HG03460 (cell line): ENCODE results near the gene WDR93.
"Not testable (repeated sequence)": the region's sequence is repeated elsewhere in the genome, so short reads cannot be mapped to it uniquely, and the experiment has no call there.

Experiments used
- ATAC-seq: cut with Tn5 transposase; IDR thresholded peaks from one replicate; pipeline ENCODE4 v1.9.1; 2021; ENCODE audit not compliant: unreplicated experiment

The WDR93 gene

DNA sequence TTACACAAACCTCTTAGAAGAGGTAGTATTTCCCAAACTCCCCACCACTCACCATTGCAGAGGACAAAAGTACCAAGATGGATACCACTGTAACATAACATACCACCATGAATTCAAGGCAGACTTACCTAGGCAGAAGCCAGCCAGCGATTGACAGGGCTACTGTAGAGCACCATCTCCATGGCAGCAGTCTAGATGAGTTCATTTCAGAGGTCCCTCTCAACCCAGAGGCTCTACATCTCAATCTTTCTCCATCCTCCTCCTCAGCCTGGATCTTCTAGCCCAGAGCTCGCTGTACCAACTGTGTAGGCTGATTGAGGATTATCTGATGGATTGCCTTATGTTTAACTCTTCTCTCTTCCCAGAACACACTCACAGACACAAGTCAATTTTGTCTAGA is 9.5 kb upstream of the WDR93 start:
- ATAC-seq = no peak

DNA sequence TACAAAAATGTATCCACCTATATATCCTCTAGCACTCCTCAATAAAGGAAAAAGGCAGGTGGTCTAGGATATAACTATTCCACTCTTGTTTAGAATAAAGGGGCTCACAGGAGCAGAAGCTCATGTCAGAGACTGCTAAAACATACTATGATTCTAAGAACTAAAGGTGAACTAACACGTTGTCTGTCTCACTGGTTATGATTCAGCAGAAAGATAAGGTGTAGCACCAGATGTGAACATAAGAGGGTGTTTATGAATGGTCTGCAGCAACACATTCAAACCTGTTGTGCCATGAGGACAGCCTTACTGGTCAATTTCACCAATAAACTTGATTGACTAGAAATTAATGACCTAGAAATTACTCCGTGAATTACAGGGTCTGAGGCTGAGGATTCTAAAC is 4.6 kb upstream of the WDR93 start:
- ATAC-seq = no peak

DNA sequence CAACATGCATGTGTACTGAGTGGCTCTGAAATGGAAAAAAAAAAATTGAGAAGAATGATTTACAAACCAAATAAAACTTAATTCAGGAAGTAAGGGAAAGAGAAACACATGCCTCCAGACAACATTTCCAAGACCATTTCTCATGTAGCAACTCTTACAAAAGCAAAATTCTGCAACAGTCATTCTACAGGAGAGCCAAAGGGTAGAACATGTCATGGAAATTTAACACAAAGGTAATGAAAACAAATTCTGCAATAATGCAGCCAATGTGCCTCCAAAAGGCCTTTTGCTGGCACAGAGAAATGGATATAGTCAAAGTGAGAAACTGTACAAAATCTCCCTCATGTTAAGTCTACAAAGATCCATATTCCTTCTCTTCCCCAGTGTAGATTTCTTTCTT is 4.1 kb upstream of the WDR93 start:
- no peak for ATAC-seq

DNA sequence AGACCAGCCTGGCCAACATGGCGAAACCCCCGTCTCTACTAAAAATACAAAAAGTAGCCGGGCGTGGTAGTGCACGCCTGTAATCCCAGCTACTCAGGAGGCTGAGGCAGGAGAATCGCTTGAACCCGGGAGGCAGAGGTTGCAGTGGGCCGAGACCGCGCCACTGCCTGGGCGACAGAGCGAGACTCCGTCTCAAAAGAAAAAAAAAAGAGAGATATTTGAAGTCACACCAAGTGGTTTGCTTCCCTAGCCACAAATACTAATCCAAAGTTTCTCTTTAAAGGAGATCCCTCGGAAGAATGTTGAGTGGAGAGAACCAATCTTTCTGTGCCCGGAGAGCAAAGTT is 708 bp upstream of the WDR93 start:
- not testable (repeated sequence) for ATAC-seq

DNA sequence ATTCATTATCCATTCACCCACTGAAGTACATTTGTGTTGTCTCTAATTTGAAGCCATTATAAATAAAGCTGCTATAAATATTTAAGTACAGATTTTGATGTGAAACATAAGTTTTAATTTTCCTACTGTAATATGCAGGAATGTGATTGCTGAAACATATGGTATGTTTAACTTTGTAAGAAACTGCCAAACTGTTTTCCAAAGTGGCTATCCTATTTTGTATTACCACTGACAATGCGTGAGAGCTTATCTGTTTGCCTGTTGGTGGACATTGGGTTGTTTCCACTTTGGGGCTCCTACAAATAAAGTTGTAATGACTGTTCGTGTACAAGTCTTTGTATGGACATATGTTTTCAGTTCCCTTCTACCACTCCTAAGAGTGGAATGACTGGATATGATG is 2.5 kb downstream of the WDR93 start:
- no peak for ATAC-seq

DNA sequence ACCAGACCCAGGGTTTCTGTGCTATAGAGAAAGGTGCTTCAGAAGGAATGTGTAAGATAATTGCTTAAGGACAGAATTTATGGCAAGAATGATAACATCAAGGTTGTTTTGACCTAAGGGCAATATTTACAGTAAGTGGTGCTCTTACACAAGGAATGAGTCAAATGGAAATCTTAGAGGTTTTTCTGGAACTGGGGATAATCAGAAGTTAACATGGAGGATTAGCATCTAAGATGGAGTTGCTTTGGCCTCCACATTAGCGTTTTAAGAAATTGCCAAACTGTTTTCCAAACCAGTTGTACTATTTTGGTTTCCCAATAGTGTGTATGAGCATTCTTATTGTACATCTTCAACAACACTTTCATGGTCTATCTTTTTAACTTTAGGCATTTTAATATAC is 3.1 kb downstream of the WDR93 start:
- no peak for ATAC-seq

DNA sequence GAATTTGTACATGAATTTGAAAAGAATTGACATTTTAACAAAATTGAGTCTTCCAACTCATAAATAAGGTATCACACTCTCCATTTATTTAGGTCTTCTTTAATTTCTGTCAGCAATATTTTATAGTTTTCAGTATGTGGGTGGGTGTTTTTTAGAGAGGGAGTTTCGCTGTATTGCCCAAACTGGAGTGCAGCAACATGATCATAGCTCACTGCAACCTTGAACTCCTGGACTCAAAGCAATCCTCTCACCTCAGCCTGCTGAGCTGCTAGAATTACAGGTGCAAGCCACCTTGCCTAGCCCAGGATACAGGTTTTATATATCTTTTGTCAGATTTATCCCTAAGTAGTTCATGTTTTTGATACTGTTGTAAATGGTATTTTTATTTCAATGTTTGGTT is 4.6 kb downstream of the WDR93 start:
- no peak for ATAC-seq

DNA sequence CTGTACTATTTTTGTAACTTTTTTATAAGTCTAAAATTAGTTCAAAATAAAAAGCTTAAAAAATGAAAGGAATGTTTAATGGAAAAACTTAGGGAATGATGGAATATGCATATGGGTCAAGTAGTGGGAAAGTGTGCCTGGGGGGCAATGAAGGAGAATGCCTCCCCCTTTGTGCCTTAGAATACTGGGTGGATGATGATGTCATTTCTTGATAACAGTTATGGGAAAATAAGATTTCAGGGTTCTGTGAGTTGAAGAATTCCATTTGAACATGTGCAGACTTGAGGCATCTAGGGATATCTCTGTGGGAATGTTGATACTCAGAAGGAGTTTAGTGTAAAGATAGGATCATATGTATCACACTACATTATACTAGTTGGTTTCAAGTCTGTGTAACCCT is 13.8 kb downstream of the WDR93 start:
- no peak for ATAC-seq

DNA sequence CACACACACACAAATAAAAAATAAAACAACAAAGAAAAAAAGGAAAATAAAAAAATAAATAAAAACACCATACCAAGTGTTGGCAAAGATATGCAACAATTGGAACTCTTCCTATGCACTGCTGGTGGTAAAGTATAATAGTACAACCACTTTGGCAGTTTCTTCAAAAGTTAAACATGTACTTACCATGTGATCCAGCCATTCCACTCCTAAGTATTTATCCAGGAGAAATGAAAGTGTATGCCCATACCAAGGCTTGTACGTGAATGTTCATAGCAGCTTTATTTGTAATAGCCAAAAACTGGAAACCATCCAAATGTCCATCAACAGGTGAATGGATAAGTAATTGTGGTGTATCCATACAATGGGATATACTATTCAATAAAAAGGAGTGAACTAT is 17.0 kb downstream of the WDR93 start:
- ATAC-seq = no peak

DNA sequence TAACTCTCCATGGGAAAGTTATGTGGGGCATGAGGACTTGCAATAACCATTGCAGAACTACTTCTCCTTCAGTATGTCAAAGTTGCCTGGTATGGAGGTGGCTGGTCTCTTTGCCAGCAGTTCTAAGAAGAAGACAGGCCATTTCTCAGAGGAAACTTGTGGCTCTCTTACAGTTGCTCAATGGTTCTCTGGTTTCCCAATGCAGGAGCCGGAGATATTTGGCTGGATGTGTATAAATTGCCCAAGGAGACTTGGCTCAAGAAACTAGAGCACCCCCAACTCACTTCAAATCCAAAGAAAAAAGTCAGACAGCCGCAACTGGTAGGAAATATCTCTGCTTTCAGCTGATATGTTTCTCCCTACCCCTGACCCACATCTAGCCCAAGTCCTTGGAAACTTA is 24.2 kb downstream of the WDR93 start:
- ATAC-seq = no peak

DNA sequence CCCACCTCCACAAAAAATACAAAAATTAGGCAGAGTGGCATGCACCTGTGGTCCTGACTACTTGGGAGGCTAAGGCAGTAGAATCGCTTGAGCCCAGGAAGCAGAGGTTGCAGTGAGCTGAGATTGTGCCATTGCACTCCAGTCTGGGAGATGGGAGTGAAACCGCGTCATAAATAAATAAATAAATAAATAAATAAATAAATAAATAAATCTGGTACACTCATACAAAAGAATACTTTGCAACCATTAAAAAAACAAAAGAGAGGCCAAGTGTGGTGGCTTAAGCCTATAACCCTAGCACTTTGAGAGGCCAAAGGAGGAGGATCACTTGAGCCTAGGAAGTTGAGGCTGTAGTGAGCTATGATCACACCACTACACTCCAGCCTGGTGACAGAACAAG is 32.4 kb downstream of the WDR93 start:
- no peak for ATAC-seq

DNA sequence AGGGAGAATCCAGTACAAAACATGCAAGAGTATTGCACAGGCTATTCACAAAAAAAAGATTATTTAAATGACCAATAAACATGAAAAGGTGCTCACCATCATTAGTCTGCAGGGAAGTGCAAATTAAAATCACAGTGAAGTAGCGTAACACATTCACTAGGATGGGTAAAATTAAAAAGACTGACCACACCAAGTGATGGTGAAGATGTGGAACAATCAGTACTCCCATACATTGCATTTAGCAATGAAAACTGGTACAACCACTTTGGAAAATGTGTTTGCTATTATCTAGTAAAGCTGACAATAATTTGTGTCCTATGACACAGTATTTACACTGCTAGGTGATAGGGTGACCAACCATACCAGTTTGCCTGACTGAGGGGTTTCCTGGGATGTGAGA is 34.0 kb downstream of the WDR93 start:
- ATAC-seq = no peak

DNA sequence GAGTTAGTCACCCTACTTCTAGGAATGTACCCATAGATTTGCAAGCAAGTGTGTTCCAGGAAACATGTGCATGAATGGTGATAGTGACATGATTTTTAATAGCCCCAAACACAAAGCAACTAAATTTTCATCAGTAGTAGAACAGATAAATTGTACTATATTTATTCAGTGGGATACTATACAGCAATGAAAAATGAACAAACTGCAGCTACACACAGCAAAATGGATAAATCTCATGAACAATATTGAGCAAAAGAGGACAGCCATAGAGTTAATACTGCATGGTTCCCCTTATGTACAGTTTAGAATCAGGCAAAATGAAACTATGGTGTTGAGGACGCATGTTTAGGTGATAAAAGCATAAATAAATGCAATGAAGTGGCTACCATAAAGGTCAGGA is 34.5 kb downstream of the WDR93 start:
- no peak for ATAC-seq

DNA sequence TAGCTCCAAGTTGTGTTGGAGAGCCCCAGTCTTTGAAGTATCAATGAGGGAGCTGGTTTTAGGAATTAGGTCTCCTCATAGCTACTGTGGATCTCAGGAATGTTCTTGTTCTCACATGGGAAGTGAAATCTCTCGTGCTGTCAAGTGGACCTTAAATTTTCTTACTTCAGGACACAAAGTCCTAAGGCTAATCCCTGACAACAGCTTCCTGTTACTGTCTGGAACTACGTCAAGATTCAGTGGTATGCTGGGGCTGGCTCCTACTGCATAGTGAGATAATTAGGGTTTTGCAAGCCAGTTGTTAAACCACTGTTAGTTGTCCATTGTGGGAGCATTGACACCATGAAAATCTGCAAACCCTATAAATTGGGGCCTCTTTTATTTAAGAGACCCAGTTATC is 37.6 kb downstream of the WDR93 start:
- no peak for ATAC-seq

DNA sequence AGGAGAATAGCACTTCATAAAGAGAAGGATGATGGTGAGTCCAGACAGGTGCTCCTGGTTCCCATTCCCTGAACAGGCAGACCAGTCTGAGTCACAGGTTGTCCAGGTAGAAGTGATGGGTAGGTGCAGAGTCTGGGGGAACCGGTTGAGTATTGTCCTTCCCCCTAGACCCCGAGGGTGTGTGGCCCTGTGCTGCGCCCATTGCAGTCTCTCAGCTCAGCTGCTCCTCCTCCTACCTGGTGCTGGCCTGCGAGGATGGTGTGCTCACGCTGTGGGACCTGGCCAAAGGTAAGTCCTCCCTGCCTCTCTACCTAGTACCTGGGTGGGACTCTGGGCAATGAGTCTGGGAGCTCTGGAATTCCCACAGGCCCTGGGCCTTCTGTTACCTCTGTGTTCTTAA is 40.7 kb downstream of the WDR93 start:
- no peak for ATAC-seq

DNA sequence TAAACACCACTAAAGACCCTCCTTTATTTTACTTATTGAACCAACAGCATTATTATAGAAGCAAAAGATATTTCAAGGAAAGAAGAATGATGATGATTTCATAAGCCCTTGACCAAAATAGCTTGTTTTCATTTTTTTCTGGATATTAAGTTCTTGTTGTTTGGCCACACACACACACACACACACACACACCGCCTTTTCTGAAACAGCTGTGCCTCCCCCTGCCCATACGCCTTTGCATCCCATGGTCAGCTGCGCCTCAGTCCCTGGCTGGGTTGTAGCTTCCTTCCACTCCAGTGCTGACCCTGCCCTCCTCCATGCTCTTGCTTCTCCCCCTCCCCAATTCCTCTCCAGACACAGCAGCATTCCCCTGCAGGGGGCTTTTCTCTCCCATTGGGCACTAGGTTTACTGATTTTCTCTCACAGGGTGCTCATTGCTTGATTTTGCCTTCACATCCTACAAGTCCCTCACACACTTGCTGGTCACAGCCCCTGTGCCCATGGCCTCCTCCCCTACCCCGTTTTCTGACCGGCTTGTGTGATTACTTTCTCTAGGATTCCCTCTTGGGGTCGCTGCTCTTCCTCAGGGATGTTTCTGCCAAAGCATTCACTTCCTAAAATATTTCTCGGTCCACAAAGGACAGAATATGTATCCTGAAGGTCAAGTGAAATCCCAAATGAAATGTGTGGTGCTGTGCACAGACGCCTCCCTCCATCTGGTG is 42.0 kb downstream of the WDR93 start:
- no peak for ATAC-seq

DNA sequence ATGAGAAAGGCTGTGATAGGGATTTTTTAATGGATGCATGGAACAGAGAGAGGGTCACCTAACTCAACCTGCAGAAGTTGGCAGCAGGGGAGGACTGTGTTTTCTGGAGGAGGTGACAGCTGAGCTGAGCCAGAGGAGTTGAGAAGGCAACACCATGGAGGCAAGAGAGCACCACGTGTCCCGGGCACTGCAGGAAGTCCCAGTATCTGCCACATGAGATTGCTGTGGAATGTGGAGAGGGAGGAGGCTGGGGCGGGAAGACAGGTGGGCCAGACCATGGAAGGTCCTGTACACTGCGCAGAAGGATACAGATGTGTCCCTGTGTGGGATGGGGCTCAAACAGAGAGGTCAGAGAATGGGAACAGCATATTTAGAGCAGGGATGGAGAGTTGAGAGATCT is 45.2 kb downstream of the WDR93 start:
- ATAC-seq = no peak

DNA sequence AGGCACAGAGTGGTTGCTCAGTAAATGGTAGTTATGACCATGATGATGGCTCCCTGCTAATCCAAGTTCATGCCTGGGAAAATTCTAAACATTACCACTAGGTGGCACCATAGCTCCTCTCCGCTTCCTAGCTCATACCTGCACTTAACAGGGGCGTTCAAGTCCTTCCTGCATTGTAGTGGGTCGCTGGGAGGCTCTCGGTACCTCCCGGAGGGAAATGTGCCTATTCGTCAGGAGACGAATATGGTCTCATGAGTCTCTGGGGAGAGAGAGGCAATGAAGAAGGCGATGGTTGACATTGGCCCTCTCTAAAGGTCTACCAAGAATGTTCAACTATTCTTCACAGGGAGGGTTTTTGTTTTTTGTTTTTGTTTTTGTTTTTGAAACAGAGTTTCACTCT is 49.5 kb downstream of the WDR93 start:
- ATAC-seq = no peak

DNA sequence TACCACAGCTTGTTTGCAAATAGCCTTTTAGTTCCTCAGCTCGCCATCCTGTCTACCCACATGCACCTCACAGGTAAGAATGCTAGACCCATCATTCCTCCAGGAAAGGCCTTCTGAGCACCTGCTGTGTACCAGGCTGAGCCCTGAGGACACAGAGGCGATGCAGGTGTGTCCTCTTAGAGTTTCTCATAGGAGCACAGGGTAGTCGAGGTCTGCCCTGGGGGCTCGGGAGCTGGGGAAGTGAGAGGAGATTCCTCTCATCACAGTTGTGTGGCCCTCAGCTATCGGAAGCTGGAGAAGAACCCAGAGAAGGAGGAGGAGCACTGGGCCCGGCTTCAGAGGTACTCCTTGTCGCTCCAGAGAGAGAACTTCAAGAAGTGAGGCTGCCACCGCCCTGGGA is 52.4 kb downstream of the WDR93 start:
- ATAC-seq = no peak

DNA sequence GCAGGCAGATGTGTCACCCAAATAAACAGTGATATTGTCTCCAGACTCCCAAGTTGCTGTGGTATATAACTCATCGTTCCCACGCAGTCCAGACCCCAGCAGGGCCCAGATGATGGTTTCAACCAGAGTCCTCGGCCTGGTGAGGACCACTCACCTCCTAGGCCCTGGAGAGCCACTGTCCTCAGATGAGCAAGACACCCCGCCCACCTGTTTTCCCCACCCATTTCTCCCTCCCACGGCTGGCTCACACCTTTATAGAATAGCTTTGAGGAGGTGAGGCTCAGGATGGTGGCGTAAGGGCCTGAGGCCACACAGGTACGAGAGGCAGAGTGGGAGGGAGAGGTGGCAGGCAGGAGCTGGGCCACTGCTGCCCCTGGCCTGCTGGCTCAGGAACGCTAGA is 53.0 kb downstream of the WDR93 start:
- no peak for ATAC-seq

DNA sequence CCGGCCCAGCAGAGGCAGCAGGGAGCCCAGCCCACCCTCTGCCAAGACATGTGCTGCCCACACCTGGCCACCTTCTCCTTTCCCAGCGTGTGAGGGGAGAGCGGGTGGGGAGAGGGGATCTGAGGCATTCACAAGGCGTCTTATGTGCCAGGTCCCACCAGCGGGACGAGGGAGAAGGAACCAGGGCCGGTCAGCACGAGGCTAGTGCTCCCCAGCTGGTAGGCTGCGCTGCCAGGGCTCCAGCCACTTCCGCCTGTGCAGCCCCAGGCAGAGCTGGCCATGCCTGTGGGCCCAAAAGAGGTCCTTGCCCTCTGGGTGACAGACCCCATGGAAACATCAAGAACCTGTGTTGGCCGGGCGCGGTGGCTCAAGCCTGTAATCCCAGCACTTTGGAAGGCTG is 54.5 kb downstream of the WDR93 start:
- ATAC-seq = no peak

DNA sequence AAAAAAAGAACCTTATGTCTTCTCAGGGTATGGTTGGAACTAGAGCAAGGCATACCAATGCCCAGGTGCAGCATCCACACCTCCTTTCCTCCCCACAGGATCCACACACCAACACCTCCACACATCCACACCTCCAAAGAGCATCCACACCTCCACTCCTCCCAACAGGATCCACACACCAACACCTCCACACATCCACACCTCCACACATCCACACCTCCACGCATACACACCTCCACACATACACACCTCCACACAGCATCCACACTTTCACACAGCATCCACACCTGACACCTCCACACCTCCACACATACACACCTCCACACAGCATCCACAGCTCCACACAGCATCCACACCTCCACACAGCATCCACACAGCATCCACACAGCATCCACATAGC is 55.2 kb downstream of the WDR93 start:
- no peak for ATAC-seq

DNA sequence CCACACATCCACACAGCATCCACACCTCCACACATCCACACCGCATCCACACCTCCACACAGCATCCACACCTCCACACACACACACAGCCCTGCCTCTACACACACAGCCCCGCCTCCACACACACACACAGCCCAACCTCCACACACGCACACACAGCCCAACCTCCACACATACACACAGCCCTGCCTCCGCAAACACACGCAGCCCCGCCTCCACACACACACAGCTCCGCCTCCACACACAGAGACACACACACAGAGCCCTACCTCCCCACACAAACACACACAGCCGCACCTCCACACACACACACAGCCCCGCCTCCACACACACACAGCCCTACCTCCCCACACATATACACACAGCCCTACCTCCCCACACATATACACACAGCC is 55.8 kb downstream of the WDR93 start:
- no peak for ATAC-seq
